Neural cell (in vitro differentiated cells): ENCODE measurements around the gene VPS37C. TPM values are rescaled to one million over a fixed set of nuclear protein-coding genes. Genes with fewer than 3 reads are reported as not detected.

Experiments
- H2AFZ ChIP-seq: fragments of 200-600, 300-800 bp; sonication (generic), shearing (Covaris generic); 2 replicates; pipeline ENCODE4 v1.6.0; 2014; ENCODE audit warnings: low read depth, mild to moderate bottlenecking, antibody characterized with exemption, low read length, moderate library complexity
- H3F3A ChIP-seq: fragments of 200-600 bp; shearing (Covaris generic); 2 replicates; pipeline ENCODE4 v1.6.1; 2016; ENCODE audit warnings: mild to moderate bottlenecking, moderate library complexity, mixed read lengths, antibody characterized with exemption, low read length; ENCODE audit not compliant: insufficient read depth, poor library complexity, severe bottlenecking
- H3K27ac ChIP-seq: fragments of 200-600, 300-800 bp; sonication (generic), shearing (Covaris generic); 2 replicates; pipeline ENCODE4 v1.5.1; 2014; ENCODE audit warnings: mild to moderate bottlenecking, low read length, moderate library complexity
- H3K27me3 ChIP-seq: fragments of 300-800, 200-600 bp; sonication (generic), shearing (Covaris generic); 2 replicates; pipeline ENCODE4 v1.6.0; 2014; ENCODE audit warnings: mild to moderate bottlenecking, low read depth, low read length, moderate library complexity; ENCODE audit not compliant: insufficient read depth
- H3K36me3 ChIP-seq: fragments of 300-800, 200-600 bp; sonication (generic), shearing (Covaris generic); 2 replicates; pipeline ENCODE4 v1.5.1; 2014; ENCODE audit warnings: mild to moderate bottlenecking, antibody characterized with exemption, low read length, moderate library complexity; ENCODE audit not compliant: insufficient read depth
- H3K4me2 ChIP-seq: fragments of 300-800, 200-600 bp; sonication (generic), shearing (Covaris generic); 2 replicates; pipeline ENCODE4 v1.6.0; 2014; ENCODE audit warnings: mild to moderate bottlenecking, low read length
- H3K4me3 ChIP-seq: fragments of 300-800, 200-600 bp; sonication (generic), shearing (Covaris generic); 2 replicates; pipeline ENCODE4 v1.5.1; 2014; ENCODE audit warnings: mild to moderate bottlenecking, low read length, moderate library complexity
- H3K79me2 ChIP-seq: fragments of 200-600 bp; shearing (Covaris generic); replicated peaks from 2 replicates; pipeline ENCODE4 v1.6.0; 2014; ENCODE audit warnings: mild to moderate bottlenecking, low read length, moderate library complexity; ENCODE audit not compliant: insufficient read depth
- H3K9ac ChIP-seq: fragments of 300-800, 200-600 bp; sonication (generic), shearing (Covaris generic); 2 replicates; pipeline ENCODE4 v1.6.1; 2016; ENCODE audit warnings: mild to moderate bottlenecking, low read length, mixed read lengths
- H3K9me2 ChIP-seq: fragments of 200-600 bp; shearing (Covaris generic); 2 replicates; pipeline ENCODE4 v1.6.1; 2016; ENCODE audit warnings: mild to moderate bottlenecking, low read length, mixed read lengths; ENCODE audit not compliant: insufficient read depth
- H3K9me3 ChIP-seq: fragments of 200-600, 300-800 bp; sonication (generic), shearing (Covaris generic); 2 replicates; pipeline ENCODE4 v1.6.1; 2016; ENCODE audit warnings: mild to moderate bottlenecking, mixed run types, low read length, moderate library complexity, mixed read lengths
- H4K20me1 ChIP-seq: fragments of 200-600 bp; shearing (Covaris generic); 2 replicates; pipeline ENCODE4 v1.6.1; 2016; ENCODE audit warnings: mild to moderate bottlenecking, mixed run types; ENCODE audit not compliant: insufficient read depth
- CTCF ChIP-seq: fragments of 450-650 bp; IDR thresholded peaks from 2 replicates; pipeline ENCODE4 v1.5.1; 2014; ENCODE audit warnings: antibody characterized with exemption, mild to moderate bottlenecking, moderate library complexity; ENCODE audit not compliant: poor library complexity, severe bottlenecking
- EP300 ChIP-seq: fragments of 450-650 bp; conservative IDR thresholded peaks from 2 replicates; pipeline ENCODE4 v1.6.1; 2014; ENCODE audit warnings: antibody characterized with exemption, mild to moderate bottlenecking, moderate library complexity; ENCODE audit not compliant: poor library complexity, severe bottlenecking
- EZH2 ChIP-seq: fragments of 200-600, 300-800 bp; shearing (Covaris generic), sonication (generic); IDR thresholded peaks from 2 replicates; pipeline ENCODE4 v1.6.1; 2014; ENCODE audit warnings: antibody characterized with exemption, low read length, borderline replicate concordance, mild to moderate bottlenecking; ENCODE audit not compliant: insufficient read depth, poor library complexity, severe bottlenecking
- MXI1 ChIP-seq: fragments of 450-650 bp; conservative IDR thresholded peaks from 2 replicates; pipeline ENCODE4 v1.6.1; 2014; ENCODE audit warnings: antibody characterized with exemption, mild to moderate bottlenecking; ENCODE audit not compliant: poor library complexity, severe bottlenecking
- POLR2AphosphoS5 ChIP-seq: IDR thresholded peaks from 2 replicates; pipeline ENCODE4 v1.6.1; 2012
- RAD21 ChIP-seq: fragments of 450-650 bp; conservative IDR thresholded peaks from 2 replicates; pipeline ENCODE4 v1.6.1; 2014; ENCODE audit warnings: antibody characterized with exemption, mild to moderate bottlenecking, moderate library complexity
- REST ChIP-seq: IDR thresholded peaks from 2 replicates; pipeline ENCODE4 v1.6.1; 2012; ENCODE audit warnings: borderline replicate concordance
- SMC3 ChIP-seq: fragments of 450-650 bp; conservative IDR thresholded peaks from 2 replicates; pipeline ENCODE4 v1.6.1; 2014; ENCODE audit warnings: antibody characterized with exemption, mild to moderate bottlenecking, moderate library complexity; ENCODE audit not compliant: poor library complexity
- TAF1 ChIP-seq: IDR thresholded peaks from 2 replicates; pipeline ENCODE4 v1.6.1; 2012; ENCODE audit warnings: low read depth
- polyA plus RNA-seq: library from polyadenylated mRNA; depleted of rRNA; stranded (reverse); fragments of >200 nt; gene quantifications from 2 replicates; pipeline ENCODE4 v1.2.3, GENCODE V29; 2014

VPS37C gene
- polyA plus RNA-seq, 1 donor from 2014 or later: 7.3 TPM

GRCh38 chr11:61127991-61128390 is 33.2 kb downstream of the VPS37C start:
- no peak overlapping the region for H3K27ac ChIP-seq
- no peaks in the 10 kb centered on the region for H3K9me2 ChIP-seq
- no peaks in the 10 kb centered on the region for H3K9me3 ChIP-seq
- no peak for TF ChIP-seq EZH2
- TF ChIP-seq REST: no peak
- TF ChIP-seq MXI1: no peak
- no peak for TF ChIP-seq SMC3
- TF ChIP-seq TAF1: no peak
- no peak for TF ChIP-seq POLR2AphosphoS5
- TF ChIP-seq EP300: no peak
- no peak for TF ChIP-seq CTCF
- no peak for TF ChIP-seq RAD21
- H4K20me1 ChIP-seq: no peaks in the 10 kb centered on the region
- H3K27me3 ChIP-seq: no peaks in the 10 kb centered on the region
- no peak overlapping the region for H3K4me3 ChIP-seq
- H3F3A ChIP-seq: no peaks in the 10 kb centered on the region
- no peak overlapping the region for H3K4me2 ChIP-seq
- no peak overlapping the region for H2AFZ ChIP-seq
- H3K79me2 ChIP-seq: no peaks in the 10 kb centered on the region
- no peaks in the 10 kb centered on the region for H3K36me3 ChIP-seq
- no peak overlapping the region for H3K9ac ChIP-seq

GRCh38 chr11:61126256-61126655 is 35.0 kb downstream of the VPS37C start:
- TF ChIP-seq EZH2 (no peak), TAF1 (no peak), RAD21 (no peak), SMC3 (no peak), EP300 (no peak), POLR2AphosphoS5 (no peak), CTCF (no peak), REST (no peak), MXI1 (no peak)
- Histone ChIP-seq H3F3A (no peaks in the 10 kb centered on the region), H3K9ac (no peak overlapping the region), H3K9me2 (no peaks in the 10 kb centered on the region), H3K79me2 (no peaks in the 10 kb centered on the region), H3K27ac (no peak overlapping the region), H2AFZ (no peak overlapping the region), H3K4me2 (no peak overlapping the region), H4K20me1 (no peaks in the 10 kb centered on the region), H3K36me3 (no peaks in the 10 kb centered on the region), H3K9me3 (no peaks in the 10 kb centered on the region), H3K4me3 (no peak overlapping the region), H3K27me3 (no peaks in the 10 kb centered on the region)
